HG03097 (cell line): Measurements from ENCODE around the gene AFG3L2.

ENCODE experiments used
- ATAC-seq: cut with Tn5 transposase; IDR thresholded peaks from one replicate; pipeline ENCODE4 v1.9.1; 2021; ENCODE audit not compliant: unreplicated experiment, low FRiP score

The AFG3L2 gene

DNA sequence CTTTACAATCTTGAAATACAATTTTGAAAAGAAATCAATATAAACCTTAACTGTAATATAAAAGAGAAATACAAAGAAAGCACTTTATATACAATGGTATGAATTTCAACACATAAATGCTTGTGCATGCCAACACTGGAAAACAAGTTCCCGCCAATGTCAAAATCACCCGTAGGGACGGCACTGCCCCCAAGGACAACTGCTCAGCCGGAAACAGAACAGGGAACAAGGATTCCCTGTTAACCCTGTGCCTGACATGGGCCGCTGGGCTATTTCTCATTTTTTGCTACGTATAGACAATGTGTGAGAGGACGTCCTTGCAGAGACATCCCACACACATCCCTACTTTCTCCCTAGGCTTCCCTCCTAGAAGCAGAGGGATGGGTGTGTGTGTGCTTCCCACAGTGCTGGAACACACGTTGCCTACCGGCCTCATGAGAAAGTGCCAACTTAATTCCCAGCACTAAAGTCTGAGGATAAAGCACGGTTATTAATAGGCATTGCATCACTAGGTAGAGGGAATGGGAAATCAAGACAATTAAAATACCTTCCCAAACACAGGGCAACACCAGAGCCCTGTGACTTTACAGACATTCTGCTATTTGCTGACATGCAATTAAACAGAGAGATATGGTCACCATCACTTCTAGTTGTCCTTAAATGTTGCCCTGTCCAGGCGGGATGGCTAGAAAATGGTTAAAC, 14.4 kb downstream of the AFG3L2 start:
- no peak for ATAC-seq

DNA sequence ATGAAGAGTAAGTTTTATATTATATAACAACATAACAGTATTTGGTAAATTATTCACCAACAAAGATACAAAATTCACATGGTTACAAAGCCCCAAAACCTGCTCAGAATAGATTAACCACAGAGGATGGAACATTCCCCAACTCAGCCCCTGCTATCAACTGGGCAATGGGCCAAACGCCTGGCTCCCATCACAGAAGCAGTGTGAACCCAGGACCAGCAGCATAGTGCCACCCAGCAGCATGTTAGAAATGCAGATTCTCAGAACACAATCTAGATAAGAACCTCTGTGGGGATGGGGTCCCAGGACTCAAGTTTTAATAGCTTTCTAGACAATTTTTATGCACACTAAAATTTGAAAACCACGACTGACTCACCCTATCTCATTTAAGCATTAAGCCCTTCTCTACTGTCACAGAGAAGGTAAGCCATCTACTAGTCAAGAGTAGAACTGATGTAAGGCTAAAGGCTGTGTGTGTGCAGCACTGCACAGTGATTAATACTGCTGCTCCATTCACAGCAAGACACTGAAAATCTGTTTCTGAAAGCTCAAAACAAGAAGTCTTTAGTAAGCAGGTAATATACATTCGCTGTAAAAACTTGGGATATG, 15.2 kb downstream of the AFG3L2 start:
- no peak for ATAC-seq

DNA sequence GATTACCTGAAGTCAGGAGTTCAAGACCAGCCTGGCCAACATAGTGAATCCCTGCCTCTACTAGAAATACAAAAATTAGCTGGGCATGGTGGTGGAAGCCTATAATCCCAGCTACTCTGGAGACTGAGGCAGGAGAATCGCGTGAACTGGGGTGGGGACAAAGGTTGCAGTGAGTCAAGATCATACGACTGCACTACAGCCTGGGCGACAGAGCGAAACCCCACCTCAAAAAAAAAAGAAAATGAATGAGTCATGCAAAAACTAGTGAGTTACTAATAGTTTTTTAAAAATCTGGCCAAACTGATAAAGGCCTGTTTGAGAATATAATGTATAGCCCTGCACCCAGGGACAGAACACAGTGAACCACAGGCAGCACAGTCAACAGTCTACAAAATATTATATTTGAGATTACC, 17.5 kb downstream of the AFG3L2 start:
- no peak for ATAC-seq

DNA sequence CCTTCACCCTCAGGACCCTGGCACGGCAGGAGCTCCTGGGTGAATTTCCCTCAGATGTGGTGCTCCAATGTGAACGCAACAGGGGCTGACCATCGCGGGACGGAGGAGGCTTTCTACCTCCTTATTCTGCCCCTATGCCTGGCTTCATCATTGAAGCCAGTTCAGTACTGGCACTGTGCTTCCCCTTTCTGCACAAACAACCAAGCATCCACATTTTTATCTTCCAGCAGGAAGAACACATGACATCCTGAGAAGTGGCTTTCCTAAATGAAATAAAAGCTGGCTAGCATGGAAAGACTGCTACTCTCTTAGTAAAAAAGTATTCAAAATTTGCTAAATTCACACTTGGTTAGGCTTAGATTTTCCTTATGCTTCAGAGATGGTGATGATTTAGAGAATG, 24.8 kb downstream of the AFG3L2 start:
- no peak for ATAC-seq

DNA sequence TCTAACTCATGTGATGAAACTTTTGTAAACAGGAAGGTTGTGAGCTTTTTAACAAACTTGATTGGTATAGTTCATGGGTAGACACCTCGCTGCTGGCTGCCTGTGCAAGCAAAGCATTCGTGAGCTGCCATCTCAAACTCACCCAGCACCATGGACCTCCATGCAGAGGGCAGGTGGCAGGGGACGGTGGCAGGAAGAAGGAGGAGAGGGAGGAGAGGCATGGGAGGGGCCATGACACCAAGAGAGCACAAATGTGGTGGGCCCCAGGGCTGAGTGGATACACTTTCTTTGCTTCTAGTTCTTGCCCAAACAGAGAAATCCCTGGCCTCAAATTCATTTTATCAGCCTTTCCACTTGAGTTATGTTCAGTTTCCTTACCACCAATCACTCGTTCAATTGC, 29.1 kb downstream of the AFG3L2 start:
- ATAC-seq: no peak

DNA sequence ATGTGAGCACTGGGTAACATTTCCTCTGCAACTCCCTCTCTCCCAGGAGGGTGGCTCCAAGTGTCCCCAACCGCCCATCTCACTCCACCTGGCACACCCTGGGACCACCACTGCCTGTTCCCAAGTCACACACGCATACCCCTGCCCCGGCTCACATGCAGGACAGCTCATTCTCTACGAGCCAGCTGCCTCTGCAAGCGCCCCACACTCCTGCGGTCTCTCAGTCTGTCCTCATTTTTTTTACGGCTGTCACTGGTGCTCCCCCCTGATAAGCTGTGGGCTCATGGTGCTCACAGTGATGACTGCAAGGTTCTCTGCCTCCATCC, 30.8 kb downstream of the AFG3L2 start:
- no peak for ATAC-seq

DNA sequence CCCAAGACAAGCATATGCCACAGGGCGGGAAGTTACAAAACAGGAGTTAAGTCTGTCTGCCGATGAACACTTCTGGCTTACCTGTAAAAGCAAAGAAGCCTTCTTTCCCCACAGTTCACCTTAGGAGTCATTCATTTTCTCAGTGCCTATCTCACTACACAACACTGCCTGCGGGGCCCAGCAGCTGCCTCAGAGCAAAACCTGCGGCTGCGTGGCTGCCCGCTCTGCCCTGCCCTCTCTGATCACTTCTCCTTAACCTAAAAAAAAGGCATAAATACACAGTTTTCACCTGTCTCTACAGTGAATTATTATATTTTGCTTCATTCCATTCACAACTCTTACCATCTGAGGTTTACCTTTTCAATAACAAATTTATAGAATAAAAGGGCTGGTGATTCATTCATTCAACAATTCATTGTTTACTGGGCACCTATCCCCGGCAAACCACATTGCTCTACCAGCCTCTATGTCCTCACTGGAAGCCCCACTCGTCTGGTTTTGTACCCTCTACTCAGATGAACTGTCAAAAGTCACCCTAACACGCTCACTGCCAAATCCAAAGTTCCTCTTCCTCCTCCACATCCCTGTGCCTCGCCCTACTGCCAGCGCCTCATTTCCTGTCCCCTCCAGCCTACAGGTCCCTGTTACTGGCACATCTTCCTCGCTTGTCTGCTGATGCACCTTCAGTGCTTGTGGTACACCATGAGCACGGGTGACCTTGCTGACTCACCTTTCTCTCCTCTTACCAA, 31.4 kb downstream of the AFG3L2 start:
- ATAC-seq: no peak

DNA sequence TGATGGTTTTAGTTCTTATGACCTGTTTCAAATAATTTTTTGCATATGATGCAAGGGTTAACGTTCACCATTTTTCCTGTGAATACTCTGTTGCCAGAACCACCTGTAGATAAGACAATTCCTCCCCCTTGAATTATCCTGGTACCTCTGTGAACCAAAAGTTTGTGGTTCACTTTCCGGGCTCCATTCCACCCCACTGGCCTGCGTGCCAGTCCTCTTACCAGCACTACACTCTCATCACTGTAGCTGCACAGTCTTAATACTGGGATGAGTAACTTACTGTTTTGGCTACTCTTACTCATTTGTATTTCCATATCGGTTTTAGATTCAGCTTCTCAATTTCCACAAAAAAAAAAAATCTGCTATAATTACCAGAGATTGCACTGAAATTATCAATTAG, 34.4 kb downstream of the AFG3L2 start:
- ATAC-seq: no peak

DNA sequence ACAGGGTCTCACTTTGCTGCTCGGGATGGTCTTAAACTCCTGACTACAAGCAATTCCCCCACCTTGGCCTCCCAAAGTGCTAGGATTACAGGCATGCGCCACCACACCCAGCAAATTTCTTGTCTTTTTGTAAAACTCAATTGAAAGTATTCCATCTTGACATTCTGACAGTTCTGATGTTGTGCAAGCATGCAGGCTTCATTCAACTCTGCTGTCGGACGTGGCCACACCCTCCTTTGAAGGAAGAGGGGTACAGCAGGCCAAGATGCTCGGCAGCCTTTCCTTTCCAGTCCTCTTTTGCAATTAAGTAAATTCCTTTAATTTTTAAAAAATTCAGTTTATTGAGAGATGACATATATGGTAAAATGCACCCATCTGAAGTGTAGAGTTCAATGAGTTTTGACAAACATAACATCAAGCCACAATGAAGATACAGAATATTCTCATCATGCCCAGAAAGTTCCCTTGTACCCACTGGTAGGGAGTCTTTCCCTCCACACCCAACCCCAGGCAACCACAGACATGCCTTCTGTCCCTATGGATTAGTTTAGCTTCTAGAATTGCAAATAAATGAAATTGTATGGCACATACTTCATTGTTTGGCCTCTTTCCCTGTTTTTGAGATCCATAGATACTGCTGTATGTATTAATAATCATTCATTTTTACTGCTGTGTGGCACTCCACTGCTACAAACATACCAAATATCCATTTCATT, 35.9 kb downstream of the AFG3L2 start:
- ATAC-seq: no peak

DNA sequence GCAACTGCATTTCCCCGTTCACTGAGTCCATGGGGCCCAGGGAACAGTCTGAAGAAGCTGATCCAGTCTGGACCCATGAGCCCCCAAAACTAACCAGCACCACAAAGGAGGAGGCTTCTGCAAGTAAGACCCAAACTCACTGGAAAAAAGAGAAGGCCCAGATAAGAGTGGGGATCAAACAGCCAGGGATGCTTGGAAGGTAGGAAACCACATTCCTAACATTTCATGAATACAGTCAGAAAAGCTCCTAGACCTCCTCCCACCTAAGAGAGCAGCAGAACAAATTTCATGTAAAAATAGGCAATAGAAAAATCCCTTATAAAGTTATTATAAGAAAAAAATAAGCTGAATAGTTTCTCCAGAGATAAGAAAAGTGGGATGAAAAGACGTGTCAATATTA, 38.6 kb downstream of the AFG3L2 start:
- no peak for ATAC-seq

DNA sequence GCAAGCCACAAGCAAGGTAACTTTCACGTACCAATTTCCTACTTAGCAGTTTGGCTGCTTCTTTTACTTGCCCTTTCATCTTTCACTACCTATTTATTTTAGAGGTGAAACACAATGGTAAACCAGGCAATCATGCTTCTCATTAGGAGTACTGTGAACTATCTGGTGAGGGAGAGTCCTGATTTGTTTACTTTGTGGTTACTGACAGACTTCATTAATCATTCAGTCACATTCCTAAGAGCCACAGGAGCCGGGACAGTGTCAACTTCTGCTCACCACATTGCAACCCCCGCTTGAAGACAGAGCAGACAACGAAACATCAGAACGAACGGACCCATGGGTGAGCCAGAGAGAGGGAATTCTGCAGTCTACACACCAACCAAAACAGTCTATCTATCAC, 40.1 kb downstream of the AFG3L2 start:
- no peak for ATAC-seq

DNA sequence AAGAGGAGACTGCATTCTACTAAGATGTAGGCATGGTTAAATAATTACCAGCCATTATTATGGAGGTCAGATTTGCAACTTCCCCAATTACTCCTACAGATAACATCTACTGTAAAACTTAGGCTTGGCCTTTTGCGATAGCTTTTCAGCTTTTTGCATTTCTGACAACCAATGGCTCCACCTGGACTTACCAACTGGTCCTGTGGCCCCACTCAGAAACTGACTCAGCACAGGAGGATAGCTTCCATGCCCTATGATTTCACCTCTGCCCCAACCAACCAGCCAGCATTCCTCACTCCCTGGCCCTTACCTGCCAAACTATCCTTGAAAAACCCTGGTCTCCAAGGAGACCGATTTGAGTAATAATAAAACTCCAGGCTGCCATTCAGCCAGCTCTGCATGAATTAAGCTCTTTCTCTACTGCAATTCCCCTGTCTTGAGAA, 40.8 kb downstream of the AFG3L2 start:
- no peak for ATAC-seq

DNA sequence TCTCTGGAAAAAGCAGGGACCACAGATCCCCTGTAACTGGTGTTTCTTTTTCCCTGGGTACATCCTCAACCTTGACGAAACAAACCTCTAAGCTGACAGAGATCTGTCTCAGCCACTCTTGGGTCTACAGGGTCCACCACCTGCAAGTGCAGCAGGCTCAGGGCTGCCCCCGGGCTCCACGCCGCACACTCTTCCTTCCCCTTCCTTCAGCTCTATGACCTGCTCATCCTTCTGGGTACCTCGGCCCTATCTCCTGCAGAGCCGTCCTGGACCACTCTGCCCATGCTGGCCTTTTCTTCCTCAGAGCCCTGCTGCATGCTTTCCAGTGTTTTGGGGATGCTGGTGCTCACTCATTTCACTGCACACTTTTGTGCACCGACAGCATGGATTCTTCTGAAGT, 41.5 kb downstream of the AFG3L2 start:
- no peak for ATAC-seq

DNA sequence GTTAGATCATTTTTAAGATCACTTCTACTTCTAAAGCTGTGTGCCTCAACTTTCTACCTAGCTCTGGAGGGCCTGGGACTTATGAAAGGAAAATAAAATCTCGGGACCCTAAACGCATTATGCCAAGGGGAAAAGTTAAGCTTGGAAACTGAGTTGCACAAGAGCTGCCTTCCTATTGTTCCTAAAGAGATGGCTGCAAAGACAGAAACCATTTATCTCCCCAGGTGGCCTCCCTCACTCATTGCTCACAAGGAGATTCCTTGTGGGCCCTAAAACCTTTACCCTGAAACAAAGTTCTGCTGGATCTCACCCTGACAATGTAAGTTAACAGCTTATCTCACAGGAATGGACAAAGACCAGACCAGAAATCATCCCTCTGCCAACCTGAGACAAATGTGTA, 42.2 kb downstream of the AFG3L2 start:
- ATAC-seq: no peak

DNA sequence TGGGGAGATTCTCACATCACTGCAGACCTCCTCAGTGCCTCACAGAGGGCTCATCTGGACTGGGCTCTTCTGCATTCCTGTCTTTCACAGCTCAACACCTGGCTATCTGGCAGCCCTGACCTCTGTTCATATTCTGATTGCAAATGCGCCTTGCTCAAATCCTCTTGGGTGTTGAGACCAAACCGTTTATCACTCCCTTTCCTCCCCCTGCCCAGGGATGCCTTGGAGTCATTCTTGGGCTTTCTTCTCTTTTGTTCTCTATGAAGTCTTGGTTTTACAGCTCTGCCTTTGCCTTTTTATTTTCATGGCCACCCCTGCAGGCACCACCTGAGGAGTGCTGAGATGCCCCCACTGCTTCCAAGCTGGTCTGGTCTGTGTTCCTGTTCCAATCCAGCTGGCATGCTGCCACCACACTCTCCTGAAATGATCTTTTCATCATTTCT, 42.6 kb downstream of the AFG3L2 start:
- ATAC-seq: no peak

DNA sequence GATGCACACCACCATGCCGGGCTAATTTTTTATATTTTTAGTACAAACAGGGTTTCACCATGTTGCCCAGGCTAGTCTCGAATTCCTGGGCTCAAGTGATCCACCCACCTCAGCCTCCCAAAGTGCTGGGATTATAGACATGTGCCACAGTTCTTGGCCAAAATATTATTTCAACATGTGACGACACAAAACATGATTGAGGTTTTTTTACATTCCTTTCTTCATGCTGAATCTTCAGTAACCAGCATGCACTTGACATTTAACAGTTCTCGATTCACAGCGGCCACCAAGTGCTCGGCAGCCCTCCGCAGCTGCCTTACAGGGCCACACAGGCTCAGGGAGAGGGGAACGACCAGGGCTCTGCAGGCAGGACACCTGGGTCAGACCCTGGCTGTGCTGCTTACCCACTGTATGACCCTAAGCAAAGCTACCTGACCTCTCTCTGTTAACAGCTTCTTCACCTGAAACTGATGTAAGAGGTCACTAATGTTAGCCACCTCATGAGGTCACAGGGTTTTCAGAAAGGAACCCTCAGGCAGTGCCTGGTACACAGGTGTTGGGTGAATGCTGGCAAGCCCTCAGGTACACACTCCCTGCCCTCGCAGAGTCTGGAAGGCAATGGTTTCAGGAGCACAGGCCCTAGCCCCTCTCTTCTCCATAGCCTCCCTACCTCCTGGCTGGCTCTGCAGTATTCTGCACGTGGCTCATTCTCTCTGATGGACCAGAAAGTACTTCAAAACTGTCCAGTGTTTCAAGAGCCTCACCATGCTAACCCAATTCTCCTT, 43.3 kb downstream of the AFG3L2 start:
- no peak for ATAC-seq

DNA sequence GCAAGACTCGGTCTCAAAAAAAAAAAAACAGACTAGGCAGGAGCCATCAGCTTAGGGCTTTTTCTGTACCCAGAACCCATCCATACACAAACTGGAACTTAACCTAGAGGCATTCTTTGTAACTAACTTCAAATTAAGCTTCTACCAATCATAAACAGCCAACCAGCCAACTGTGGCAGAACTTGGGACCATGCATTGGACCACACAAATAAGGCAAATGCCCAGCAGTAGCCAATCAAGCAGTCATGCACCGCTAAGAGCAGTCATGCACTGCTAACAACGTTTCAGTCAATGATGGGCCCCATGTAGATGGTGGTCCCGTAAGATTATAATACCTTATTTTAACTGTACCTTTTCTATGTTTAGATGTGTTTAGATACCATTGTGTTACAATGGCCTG, 46.3 kb downstream of the AFG3L2 start:
- ATAC-seq: no peak

DNA sequence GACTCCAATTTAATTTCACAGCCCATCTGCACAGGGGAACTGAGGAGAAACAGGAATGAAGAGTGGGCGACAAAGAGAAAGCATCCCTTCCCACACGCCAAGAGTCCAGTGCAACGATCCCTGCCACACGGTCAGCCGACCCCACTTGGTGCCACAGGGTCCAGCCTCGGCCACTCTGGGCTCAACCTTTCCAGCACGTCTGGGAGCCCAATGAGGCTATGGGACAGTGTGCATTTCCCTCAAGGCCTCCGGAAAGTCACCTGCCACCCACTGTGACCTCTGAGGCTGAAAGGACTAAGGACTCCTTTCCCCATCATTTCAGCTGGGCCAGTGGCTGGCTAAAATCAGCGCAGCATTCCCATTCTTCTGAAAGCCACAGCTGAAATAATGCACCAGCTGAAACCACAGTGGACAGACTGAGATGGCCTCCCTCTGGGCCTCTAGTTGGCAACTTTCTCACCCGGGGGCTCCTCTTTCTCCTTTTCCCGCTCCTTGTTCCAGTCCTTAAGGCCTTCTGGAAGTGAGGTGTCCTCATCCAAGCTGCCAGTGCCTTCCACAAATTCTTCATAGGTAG, 47.8 kb downstream of the AFG3L2 start:
- no peak for ATAC-seq

DNA sequence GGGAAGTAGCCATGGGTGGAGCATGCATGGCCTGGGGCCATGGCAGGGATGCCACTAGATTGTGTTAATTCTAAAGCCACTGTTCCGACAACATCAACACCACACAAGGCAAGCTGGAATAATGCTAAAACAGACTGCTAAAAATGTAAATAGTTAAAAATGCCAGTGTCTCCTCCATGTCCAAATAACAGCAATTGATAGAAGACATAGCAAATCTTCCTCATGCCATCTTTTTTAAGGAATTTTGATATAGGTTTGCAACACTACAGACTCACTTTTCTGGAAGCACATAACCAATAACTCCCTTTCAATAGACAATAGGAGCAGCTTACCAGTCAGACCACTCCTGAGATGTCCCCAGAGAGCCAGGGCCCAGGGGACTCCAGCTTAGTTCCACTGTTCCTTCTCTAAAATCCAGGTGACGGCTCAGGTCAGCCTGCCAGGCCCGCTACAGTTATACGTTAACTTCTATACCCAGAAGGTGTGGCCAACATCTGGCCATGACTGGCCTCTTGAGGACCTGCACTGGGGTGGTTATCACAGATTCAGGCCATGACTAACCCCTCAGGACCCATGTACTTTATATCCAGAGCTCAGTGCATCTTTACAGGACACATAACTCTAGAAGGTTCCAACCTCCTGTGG, 48.7 kb downstream of the AFG3L2 start:
- ATAC-seq: no peak
